Measurements from ENCODE around the gene MYMX.

The MYMX gene

DNA sequence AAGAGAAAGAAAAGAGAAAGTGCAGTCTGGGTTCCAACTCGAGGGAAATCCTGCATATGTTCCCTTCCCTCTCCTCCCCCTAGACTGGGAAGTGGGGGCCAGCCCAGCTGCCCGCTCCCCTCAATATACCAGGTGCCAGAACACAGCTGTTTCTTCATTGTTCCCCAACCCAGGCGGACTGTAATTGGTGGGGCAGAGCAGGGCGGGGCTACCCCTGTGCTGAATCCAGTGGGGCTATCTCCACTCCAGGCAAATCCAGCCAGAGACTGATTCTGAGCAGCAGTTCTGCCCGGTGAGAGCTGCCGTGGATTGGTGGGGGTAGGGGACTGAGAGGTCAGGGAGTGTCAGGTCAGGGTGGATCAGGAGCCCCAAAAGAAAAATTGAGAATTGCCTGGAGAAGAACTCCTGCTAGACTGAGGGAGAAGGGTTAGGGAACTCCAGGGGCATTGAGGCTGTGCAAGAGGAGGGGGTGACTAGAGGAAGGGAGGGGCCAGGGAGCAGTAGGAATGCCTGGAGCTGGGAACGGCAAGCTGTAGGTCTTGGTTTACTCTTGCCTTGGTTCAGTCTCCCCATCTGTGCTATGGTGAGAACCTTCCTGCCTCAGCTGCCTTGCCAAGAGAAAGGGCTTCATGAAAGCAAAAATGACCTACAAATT, at the start of gene MYMX:
Gene MYMX (plus strand): TSS at position 250 of the 655 bp plus-strand sequence. CDS start 546 bp downstream, outside the sequence.
- H3K4me1 ChIP-seq (ENCODE audit: control insufficient read depth, insufficient read depth, low read length), result peaks cover 40% of the 10 kb centered on the region
- peak within 1 kb of the TSS; percentile 26 for H3K4me3 ChIP-seq (ENCODE audit: low read length)
- no peaks in the 10 kb centered on the region for H3K9me3 ChIP-seq (ENCODE audit: control insufficient read depth, low read length)
- no peaks in the 10 kb centered on the region for H3K27me3 ChIP-seq (replicated peaks; ENCODE audit: control insufficient read depth, insufficient read depth, low read length)
- no peak for DNase-seq (ENCODE audit: low read depth)
- H3K9ac ChIP-seq (ENCODE audit: low read length), result peak within 1 kb of the TSS; percentile 81
- H3K36me3 ChIP-seq (ENCODE audit: control insufficient read depth, insufficient read depth, low read length, severe bottlenecking), result no peaks in the 10 kb centered on the region

DNA sequence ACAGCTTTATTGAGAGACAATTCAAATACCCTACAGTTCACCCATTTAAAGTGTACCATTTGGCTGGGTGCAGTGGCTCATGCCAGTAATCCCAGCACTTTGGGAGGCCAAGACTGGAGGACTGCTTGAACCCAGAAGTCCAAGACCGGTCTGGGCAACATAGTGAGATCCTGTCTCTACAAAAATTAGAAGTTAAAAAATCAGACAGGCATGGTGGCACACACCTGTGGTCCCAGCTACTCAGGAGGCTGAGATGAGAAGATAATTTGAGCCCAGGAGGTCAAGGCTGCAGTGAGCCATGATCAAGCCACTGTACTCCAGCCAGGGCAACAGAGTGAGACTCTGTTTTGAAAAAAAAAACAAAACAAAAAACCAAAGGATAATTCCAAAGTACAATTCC, 49.2 kb upstream of the MYMX start:
- H3K4me3 ChIP-seq (ENCODE audit: low read length), result no peak overlapping the region
- no peak for DNase-seq (ENCODE audit: low read depth)
- no peaks in the 10 kb centered on the region for H3K36me3 ChIP-seq (ENCODE audit: control insufficient read depth, insufficient read depth, low read length, severe bottlenecking)
- peaks cover 29% of the 10 kb centered on the region for H3K27me3 ChIP-seq (replicated peaks; ENCODE audit: control insufficient read depth, insufficient read depth, low read length)
- H3K9me3 ChIP-seq (ENCODE audit: control insufficient read depth, low read length), result no peaks in the 10 kb centered on the region
- peaks cover 3% of the 10 kb centered on the region for H3K4me1 ChIP-seq (ENCODE audit: control insufficient read depth, insufficient read depth, low read length)
- no peak overlapping the region for H3K9ac ChIP-seq (ENCODE audit: low read length)

DNA sequence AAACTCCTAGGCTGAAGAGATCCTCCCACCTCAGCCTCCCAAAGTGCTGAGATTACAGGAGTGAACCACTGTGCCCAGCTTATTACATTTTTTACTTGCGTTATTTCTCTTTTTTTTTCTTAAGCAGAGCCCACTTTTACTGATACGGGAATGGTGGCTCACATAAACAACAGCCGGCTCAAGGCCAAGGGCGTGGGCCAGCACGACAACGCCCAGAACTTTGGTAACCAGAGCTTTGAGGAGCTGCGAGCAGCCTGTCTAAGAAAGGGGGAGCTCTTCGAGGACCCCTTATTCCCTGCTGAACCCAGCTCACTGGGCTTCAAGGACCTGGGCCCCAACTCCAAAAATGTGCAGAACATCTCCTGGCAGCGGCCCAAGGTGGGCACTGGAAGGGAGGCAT, 47.6 kb upstream of the MYMX start:
- DNase-seq (ENCODE audit: low read depth), result no peak
- H3K4me1 ChIP-seq (ENCODE audit: control insufficient read depth, insufficient read depth, low read length), result peaks cover 6% of the 10 kb centered on the region
- no peak overlapping the region for H3K4me3 ChIP-seq (ENCODE audit: low read length)

DNA sequence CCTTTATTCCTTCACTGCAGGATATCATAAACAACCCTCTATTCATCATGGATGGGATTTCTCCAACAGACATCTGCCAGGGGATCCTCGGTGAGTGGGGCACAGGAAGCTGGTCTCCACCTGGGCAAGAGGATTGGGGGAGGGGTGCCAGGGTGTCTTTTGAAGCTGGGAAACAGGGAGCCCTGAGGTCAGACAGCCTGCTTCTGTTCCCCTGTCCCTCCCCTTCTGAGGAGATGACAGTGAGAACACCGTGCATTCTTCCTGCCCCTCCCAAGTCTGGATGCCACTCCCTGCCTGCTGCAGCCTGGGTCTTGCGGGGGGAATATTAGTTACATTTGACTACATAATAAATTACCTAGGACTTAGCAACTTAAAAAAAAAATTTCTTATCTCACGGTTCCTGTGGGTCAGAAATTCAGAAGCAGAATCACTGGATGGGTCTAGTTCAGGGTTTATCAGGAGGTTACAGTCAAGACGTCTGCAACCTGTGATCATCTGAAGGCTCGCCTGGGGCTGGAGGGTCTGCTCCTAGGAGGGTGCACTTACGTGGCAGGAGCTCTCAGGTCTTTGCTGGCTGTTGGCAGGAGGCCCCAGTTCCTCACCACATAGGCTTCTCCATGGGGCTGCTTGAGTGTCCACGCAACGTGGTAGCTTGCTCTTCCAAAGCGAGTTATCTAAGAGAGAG, 46.7 kb upstream of the MYMX start:
- H3K27me3 ChIP-seq (replicated peaks; ENCODE audit: control insufficient read depth, insufficient read depth, low read length), result peaks cover 14% of the 10 kb centered on the region
- no peak overlapping the region for H3K4me3 ChIP-seq (ENCODE audit: low read length)
- H3K9me3 ChIP-seq (ENCODE audit: control insufficient read depth, low read length), result no peaks in the 10 kb centered on the region
- DNase-seq (ENCODE audit: low read depth), result no peak
- no peak overlapping the region for H3K9ac ChIP-seq (ENCODE audit: low read length)
- peaks cover 6% of the 10 kb centered on the region for H3K4me1 ChIP-seq (ENCODE audit: control insufficient read depth, insufficient read depth, low read length)
- H3K36me3 ChIP-seq (ENCODE audit: control insufficient read depth, insufficient read depth, low read length, severe bottlenecking), result no peaks in the 10 kb centered on the region

More for the DNA sequence above, 47.6 kb upstream of the MYMX start:
- Histone ChIP-seq H3K36me3 (ENCODE audit: control insufficient read depth, insufficient read depth, low read length, severe bottlenecking) (no peaks in the 10 kb centered on the region), H3K9me3 (ENCODE audit: control insufficient read depth, low read length) (no peaks in the 10 kb centered on the region), H3K9ac (ENCODE audit: low read length) (no peak overlapping the region), H3K27me3 (replicated peaks; ENCODE audit: control insufficient read depth, insufficient read depth, low read length) (peaks cover 19% of the 10 kb centered on the region)

DNA sequence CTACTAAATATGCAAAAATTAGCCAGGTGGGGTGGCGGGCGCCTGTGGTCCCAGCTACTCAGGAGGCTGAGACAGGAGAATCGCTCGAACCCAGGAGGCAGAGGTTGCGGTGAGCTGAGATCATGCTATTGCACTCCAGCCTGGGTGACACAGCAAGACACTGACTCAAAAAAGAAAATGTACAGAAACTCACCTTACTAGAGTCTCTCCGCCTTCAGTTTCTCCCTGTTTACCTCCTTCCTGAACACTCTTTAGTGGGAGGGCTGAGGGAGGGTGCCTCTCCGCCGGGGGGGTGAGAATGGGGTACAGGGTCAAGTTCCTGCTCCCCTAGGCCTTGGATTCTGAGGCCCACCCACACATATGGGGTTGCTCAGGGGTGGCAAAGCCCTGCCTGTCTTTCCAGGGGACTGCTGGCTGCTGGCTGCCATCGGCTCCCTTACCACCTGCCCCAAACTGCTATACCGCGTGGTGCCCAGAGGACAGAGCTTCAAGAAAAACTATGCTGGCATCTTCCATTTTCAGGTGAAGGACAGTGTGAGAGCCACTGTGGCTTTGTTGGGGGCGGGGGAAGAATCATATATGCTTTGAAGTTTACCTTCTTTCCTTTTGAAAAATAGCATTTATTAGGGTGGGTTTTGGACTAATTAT, 44.7 kb upstream of the MYMX start:
- no peak for DNase-seq (ENCODE audit: low read depth)
- Histone ChIP-seq H3K27me3 (replicated peaks; ENCODE audit: control insufficient read depth, insufficient read depth, low read length) (peaks cover 6% of the 10 kb centered on the region), H3K4me1 (ENCODE audit: control insufficient read depth, insufficient read depth, low read length) (peaks cover 6% of the 10 kb centered on the region)

DNA sequence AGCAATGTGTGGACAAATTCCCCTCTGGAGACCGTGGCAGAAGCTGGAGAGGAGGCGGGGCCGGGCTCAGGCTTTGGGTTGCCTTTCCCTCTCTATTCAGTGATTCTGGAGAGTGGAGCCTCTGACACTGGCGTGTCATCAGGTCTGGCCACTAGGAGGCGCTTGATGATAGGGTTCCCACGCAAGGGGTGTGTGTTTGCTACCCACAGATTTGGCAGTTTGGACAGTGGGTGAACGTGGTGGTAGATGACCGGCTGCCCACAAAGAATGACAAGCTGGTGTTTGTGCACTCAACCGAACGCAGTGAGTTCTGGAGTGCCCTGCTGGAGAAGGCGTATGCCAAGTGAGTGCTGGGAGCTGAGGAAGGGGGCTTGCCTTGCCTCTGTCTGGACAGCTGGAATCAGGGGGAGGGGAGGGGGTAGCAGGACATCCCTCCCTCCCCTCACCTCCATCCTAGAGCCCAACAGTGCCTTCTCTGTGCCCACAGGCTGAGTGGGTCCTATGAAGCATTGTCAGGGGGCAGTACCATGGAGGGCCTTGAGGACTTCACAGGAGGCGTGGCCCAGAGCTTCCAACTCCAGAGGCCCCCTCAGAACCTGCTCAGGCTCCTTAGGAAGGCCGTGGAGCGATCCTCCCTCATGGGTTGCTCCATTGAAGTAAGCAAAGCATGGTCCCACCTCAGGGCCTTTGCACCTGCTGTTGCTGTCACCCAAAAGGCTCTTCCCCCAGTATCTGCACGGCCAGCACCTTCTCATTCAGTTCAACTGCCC, 43.8 kb upstream of the MYMX start:
- DNase-seq (ENCODE audit: low read depth), result peak; percentile 93

More for the DNA sequence above, 44.7 kb upstream of the MYMX start:
- no peak overlapping the region for H3K4me3 ChIP-seq (ENCODE audit: low read length)
- no peaks in the 10 kb centered on the region for H3K9me3 ChIP-seq (ENCODE audit: control insufficient read depth, low read length)
- H3K9ac ChIP-seq (ENCODE audit: low read length), result no peak overlapping the region
- no peaks in the 10 kb centered on the region for H3K36me3 ChIP-seq (ENCODE audit: control insufficient read depth, insufficient read depth, low read length, severe bottlenecking)

DNA sequence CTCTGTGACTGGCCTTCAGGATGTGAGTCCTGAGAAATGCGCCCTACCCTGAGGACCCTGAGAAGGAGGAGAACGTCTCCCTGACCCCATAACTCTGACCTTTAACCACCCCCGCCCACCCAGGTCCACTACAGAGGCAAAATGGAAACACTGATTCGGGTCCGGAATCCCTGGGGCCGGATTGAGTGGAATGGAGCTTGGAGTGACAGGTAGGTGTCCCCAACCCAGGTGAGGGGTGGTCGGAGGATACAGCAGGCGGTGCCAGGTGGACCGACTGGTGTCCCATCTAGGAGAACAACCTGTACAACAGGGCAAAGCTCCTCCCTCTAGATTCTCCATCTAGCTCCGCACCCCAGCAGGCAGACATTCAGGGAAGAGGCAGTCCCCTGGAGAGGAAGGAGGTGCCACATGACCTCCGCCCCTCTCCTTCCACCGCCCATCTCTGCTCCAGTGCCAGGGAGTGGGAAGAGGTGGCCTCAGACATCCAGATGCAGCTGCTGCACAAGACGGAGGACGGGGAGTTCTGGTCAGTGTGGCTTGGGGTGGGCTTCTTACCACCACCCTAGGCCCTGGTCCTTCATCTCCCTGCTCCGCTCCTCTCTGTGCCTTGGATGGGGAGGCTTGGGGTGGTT, 40.5 kb upstream of the MYMX start:
- Histone ChIP-seq H3K9ac (ENCODE audit: low read length) (no peak overlapping the region), H3K36me3 (ENCODE audit: control insufficient read depth, insufficient read depth, low read length, severe bottlenecking) (no peaks in the 10 kb centered on the region), H3K27me3 (replicated peaks; ENCODE audit: control insufficient read depth, insufficient read depth, low read length) (no peaks in the 10 kb centered on the region), H3K4me3 (ENCODE audit: low read length) (no peak overlapping the region), H3K4me1 (ENCODE audit: control insufficient read depth, insufficient read depth, low read length) (peaks cover 22% of the 10 kb centered on the region), H3K9me3 (ENCODE audit: control insufficient read depth, low read length) (no peaks in the 10 kb centered on the region)
- DNase-seq (ENCODE audit: low read depth), result no peak

More for the DNA sequence above, 43.8 kb upstream of the MYMX start:
- H3K4me3 ChIP-seq (ENCODE audit: low read length), result no peak overlapping the region
- H3K4me1 ChIP-seq (ENCODE audit: control insufficient read depth, insufficient read depth, low read length), result peaks cover 11% of the 10 kb centered on the region
- H3K9me3 ChIP-seq (ENCODE audit: control insufficient read depth, low read length), result no peaks in the 10 kb centered on the region
- no peak overlapping the region for H3K9ac ChIP-seq (ENCODE audit: low read length)
- peaks cover 6% of the 10 kb centered on the region for H3K27me3 ChIP-seq (replicated peaks; ENCODE audit: control insufficient read depth, insufficient read depth, low read length)
- no peaks in the 10 kb centered on the region for H3K36me3 ChIP-seq (ENCODE audit: control insufficient read depth, insufficient read depth, low read length, severe bottlenecking)

DNA sequence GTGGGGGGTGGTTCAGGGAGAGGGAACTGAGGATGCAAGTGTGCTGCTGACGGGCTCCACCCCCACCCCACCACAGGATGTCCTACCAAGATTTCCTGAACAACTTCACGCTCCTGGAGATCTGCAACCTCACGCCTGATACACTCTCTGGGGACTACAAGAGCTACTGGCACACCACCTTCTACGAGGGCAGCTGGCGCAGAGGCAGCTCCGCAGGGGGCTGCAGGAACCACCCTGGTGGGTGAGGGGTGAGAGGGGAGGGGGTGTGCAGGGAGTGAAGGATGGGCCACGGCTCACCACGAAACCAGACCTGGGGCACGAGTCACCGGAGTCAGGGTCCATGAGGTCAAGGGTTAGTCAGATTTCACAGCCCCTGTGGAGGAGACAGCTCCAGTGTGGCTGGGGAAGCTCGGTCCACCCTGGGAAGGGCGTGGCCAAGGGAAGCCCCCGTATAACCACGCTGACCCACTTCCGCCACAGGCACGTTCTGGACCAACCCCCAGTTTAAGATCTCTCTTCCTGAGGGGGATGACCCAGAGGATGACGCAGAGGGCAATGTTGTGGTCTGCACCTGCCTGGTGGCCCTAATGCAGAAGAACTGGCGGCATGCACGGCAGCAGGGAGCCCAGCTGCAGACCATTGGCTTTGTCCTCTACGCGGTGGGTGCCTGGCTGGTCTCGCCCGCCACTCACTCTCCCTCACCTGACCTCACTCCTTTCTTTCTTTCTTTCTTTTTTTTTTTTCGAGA, 39.8 kb upstream of the MYMX start:
- Histone ChIP-seq H3K27me3 (replicated peaks; ENCODE audit: control insufficient read depth, insufficient read depth, low read length) (no peaks in the 10 kb centered on the region), H3K9ac (ENCODE audit: low read length) (no peak overlapping the region), H3K36me3 (ENCODE audit: control insufficient read depth, insufficient read depth, low read length, severe bottlenecking) (no peaks in the 10 kb centered on the region), H3K9me3 (ENCODE audit: control insufficient read depth, low read length) (no peaks in the 10 kb centered on the region), H3K4me1 (ENCODE audit: control insufficient read depth, insufficient read depth, low read length) (peaks cover 22% of the 10 kb centered on the region), H3K4me3 (ENCODE audit: low read length) (no peak overlapping the region)
- DNase-seq (ENCODE audit: low read depth), result no peak

DNA sequence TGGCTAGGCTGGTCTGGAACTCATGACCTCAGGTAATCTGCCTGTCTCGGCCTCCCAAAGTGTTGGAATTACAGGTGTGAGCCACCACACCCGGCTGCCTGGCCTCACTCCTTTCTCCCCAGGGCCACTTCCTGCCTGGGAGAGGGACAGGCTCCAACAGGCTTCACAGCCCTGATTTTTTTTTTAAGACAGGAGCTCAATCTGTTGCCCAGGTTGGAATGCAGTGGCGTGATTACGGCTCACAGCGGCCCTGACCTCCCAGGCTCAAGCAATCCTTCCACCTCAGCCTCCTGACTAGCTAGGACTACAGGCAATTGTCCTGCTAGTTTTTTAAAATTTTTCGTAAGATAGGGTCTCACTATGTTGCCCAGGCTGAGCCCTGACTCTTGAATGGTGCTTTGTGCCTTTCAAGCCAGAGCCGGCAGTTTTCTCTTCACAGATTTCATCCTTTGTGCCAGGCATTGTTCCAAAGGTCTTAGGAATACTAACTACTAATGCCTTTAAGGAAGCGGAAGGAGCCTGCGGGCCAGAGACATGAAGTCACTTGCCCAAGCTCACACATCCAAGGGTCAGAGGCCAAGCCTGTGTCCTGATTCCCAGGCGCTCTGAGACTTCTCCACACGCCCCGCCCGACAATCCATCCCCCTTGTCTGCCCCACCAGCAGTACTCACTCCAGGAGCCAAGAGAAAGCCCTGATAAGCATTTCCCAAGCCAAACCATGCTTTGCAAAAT, 38.9 kb upstream of the MYMX start:
- peak overlapping the region; percentile 39 for H3K9ac ChIP-seq (ENCODE audit: low read length)
- no peaks in the 10 kb centered on the region for H3K9me3 ChIP-seq (ENCODE audit: control insufficient read depth, low read length)
- DNase-seq (ENCODE audit: low read depth), result peak; percentile 39
- no peak overlapping the region for H3K4me3 ChIP-seq (ENCODE audit: low read length)
- H3K36me3 ChIP-seq (ENCODE audit: control insufficient read depth, insufficient read depth, low read length, severe bottlenecking), result no peaks in the 10 kb centered on the region
- H3K4me1 ChIP-seq (ENCODE audit: control insufficient read depth, insufficient read depth, low read length), result peaks cover 18% of the 10 kb centered on the region
- no peaks in the 10 kb centered on the region for H3K27me3 ChIP-seq (replicated peaks; ENCODE audit: control insufficient read depth, insufficient read depth, low read length)

All from adipocyte (in vitro differentiated cells).